Activated CD8-positive, alpha-beta memory T cell treated with anti-CD3 and anti-CD28 coated beads, Interleukin-2, amount 10 ng/mL, durations not matched to agents 7 days and 5 days (primary cell): ENCODE results near the gene EXD1. TPM values are rescaled to one million over a fixed set of nuclear protein-coding genes. Genes with fewer than 3 reads are reported as not detected.
"Not testable (repeated sequence)": the region's sequence is repeated elsewhere in the genome, so short reads cannot be mapped to it uniquely, and the experiment has no call there.

Source experiments
- ATAC-seq: fragments of 150-1000 bp; cut with Tn5 transposase; one replicate; pipeline ENCODE4 v1.10.0; 2021; ENCODE audit warnings: moderate library complexity
- CTCF ChIA-PET: fragments of 350-600 bp; sonication (Branson Sonifier 250); formaldehyde crosslinking; loops from one replicate; lab custom pipeline; 2021; ENCODE audit warnings: antibody characterized with exemption; lab: Charles Lee
- DNase-seq: peaks from one replicate; pipeline ENCODE4 v3.0.0-alpha.2; 2020
- H3K27ac Mint-ChIP-seq: one replicate; pipeline ENCODE4 v1.8.0; 2021; ENCODE audit warnings: mild to moderate bottlenecking, mixed read lengths
- H3K27me3 Mint-ChIP-seq: one replicate; pipeline ENCODE4 v1.8.0; 2021; ENCODE audit warnings: mixed read lengths
- H3K36me3 Mint-ChIP-seq: one replicate; pipeline ENCODE4 v1.8.0; 2021; ENCODE audit warnings: mild to moderate bottlenecking, mixed read lengths
- H3K4me1 Mint-ChIP-seq: one replicate; pipeline ENCODE4 v1.8.0; 2021; ENCODE audit warnings: mixed read lengths
- H3K4me3 Mint-ChIP-seq: one replicate; pipeline ENCODE4 v1.8.0; 2021; ENCODE audit warnings: mild to moderate bottlenecking, moderate library complexity, mixed read lengths
- H3K9me3 Mint-ChIP-seq: one replicate; pipeline ENCODE4 v1.8.0; 2022; ENCODE audit warnings: low read depth, mixed read lengths
- total RNA-seq, 2 experiments: library from RNA; stranded (reverse); gene quantifications; one replicate each; pipeline ENCODE4 v1.2.3, GENCODE V29; 2021

Gene EXD1
- total RNA-seq, 2 experiments from 2014 or later = not detected

- H3K4me1 Mint-ChIP-seq = peaks cover 15% of the 10 kb centered on the region
- no peaks in the 10 kb centered on the region for H3K9me3 Mint-ChIP-seq
- H3K36me3 Mint-ChIP-seq = no peaks in the 10 kb centered on the region
- H3K27me3 Mint-ChIP-seq = peaks cover 4% of the 10 kb centered on the region
- CTCF ChIA-PET = no interaction called here
- H3K4me3 Mint-ChIP-seq = no peak overlapping the region
- H3K27ac Mint-ChIP-seq = no peak overlapping the region
- ATAC-seq = no peak
- DNase-seq = no peak
Observed at GRCh38 chr15:41160639-41161315, 69.8 kb downstream of the EXD1 start.

GRCh38 chr15:41154412-41154811, 76.1 kb downstream of the EXD1 start:
- Mint-ChIP-seq H3K4me3 (no peak overlapping the region), H3K9me3 (no peaks in the 10 kb centered on the region), H3K27me3 (peaks cover 4% of the 10 kb centered on the region), H3K27ac (no peak overlapping the region), H3K36me3 (no peaks in the 10 kb centered on the region), H3K4me1 (peaks cover 24% of the 10 kb centered on the region)
- no peak for DNase-seq
- ATAC-seq = no peak
- CTCF ChIA-PET = interaction anchor here (0.7 kb wide), 1 partner anchor 13 kb away, joined by 3 read pairs; no protein-coding TSS in a partner anchor

- CTCF ChIA-PET = no interaction called here
- no peak for ATAC-seq
- H3K27me3 Mint-ChIP-seq = peaks cover 4% of the 10 kb centered on the region
Observed at GRCh38 chr15:41153733-41154132, 76.8 kb downstream of the EXD1 start.

DNA sequence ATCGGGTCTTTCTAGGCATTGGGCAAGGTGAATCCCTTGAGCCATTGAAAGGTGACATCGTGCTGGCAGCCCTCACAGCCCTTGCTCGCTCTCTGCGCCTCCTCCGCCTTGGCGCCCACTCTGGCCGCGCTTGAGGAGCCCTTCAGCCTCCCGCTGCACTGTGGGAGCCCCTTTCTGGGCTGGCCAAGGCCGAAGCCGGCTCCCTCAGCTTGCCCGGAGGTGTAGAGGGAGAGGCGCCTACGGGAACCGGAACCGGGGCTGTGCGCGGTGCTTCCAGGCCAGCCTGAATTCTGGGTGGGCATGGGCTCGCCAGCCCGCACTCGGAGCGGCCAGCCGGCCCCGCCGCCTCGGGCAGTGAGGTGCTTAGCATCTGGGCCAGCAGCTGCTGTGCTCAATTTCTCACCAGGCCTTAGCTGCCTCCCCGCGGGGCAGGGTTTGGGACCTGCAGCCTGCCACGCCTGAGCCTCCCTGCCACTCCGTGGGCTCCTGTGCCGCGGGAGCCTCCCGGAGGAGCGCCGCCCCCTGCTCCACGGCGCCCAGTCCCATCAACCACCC, 79.0 kb downstream of the EXD1 start:
- Mint-ChIP-seq H3K4me1 (peaks cover 24% of the 10 kb centered on the region), H3K9me3 (no peaks in the 10 kb centered on the region), H3K27me3 (peaks cover 4% of the 10 kb centered on the region), H3K36me3 (no peaks in the 10 kb centered on the region), H3K27ac (peak overlapping the region; percentile 83), H3K4me3 (no peak overlapping the region)
- DNase-seq = no peak
- CTCF ChIA-PET = interaction anchor here (0.8 to 1.1 kb wide), 2 partner anchors 36 to 186 kb away, joined by 3 read pairs; partner anchors contain the start of gene INO80
- ATAC-seq = no peak

More at GRCh38 chr15:41153733-41154132, 76.8 kb downstream of the EXD1 start:
- no peak for DNase-seq
- Mint-ChIP-seq H3K36me3 (no peaks in the 10 kb centered on the region), H3K4me3 (no peak overlapping the region), H3K9me3 (no peaks in the 10 kb centered on the region), H3K27ac (no peak overlapping the region), H3K4me1 (peaks cover 24% of the 10 kb centered on the region)

- ATAC-seq = peak; percentile 7
- Mint-ChIP-seq H3K4me1 (peaks cover 24% of the 10 kb centered on the region), H3K4me3 (no peak overlapping the region), H3K27me3 (peaks cover 4% of the 10 kb centered on the region), H3K36me3 (no peaks in the 10 kb centered on the region), H3K27ac (peak overlapping the region; percentile 83), H3K9me3 (no peaks in the 10 kb centered on the region)
- no peak for DNase-seq
- CTCF ChIA-PET = no interaction called here
Observed at GRCh38 chr15:41150279-41150678, 80.3 kb downstream of the EXD1 start.

GRCh38 chr15:41148065-41148464, 82.5 kb downstream of the EXD1 start:
- Mint-ChIP-seq H3K27me3 (peaks cover under 1% of the 10 kb centered on the region), H3K4me3 (no peak overlapping the region), H3K36me3 (no peaks in the 10 kb centered on the region), H3K4me1 (peaks cover 21% of the 10 kb centered on the region), H3K27ac (no peak overlapping the region), H3K9me3 (no peaks in the 10 kb centered on the region)
- DNase-seq (no peak), ATAC-seq (no peak)
- CTCF ChIA-PET = no interaction called here

DNA sequence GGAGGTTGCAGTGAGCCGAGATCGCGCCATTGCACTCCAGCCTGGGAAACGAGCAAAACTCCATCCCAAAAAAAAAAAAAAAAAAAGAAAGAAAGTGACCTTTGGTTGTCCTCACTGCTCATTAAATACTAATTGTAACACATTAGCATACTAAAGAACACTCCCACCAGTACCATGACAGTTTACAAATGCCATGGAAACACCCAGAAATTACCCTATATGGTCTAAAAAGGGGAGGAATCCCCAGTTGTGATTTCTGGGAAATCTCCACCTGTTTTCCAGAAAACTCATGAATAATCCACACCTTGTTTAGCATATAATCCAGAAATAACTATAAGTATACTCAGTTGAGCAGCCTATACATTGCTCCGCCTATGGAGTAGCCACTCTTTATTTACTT, 90.9 kb downstream of the EXD1 start:
- H3K9me3 Mint-ChIP-seq = no peaks in the 10 kb centered on the region

DNA sequence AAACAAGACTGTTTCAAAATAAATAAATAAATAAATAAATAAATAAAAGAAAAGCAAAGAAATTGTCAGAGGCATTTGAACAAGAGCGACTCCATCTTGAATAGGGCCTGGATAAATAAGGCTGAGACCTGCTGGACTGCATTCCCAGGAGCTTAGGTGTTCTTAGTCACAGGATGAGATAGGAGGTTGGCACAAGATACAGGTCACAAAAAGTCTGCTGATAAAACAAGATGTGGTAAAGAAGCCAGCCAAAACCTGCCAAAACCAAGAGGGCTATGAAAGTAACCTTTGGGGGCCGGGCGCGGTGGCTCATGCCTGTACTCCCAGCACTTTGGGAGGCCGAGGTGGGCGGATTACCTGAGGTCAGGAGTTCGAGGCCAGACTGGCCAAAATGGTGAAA, 91.4 kb downstream of the EXD1 start:
- H3K27me3 Mint-ChIP-seq, ATAC-seq, H3K4me3 Mint-ChIP-seq, H3K36me3 Mint-ChIP-seq, H3K9me3 Mint-ChIP-seq, H3K4me1 Mint-ChIP-seq, H3K27ac Mint-ChIP-seq, DNase-seq: not testable (repeated sequence)
- CTCF ChIA-PET = interaction anchor here (0.7 to 1.2 kb wide), 2 partner anchors 13 to 60 kb away, joined by 3 read pairs; no protein-coding TSS in a partner anchor

More for the DNA sequence above, 90.9 kb downstream of the EXD1 start:
- ATAC-seq (no peak), DNase-seq (no peak)
- Mint-ChIP-seq H3K27ac (no peak overlapping the region), H3K4me3 (no peak overlapping the region), H3K4me1 (peaks cover 2% of the 10 kb centered on the region), H3K27me3 (no peaks in the 10 kb centered on the region), H3K36me3 (no peaks in the 10 kb centered on the region)
- CTCF ChIA-PET = no interaction called here

DNA sequence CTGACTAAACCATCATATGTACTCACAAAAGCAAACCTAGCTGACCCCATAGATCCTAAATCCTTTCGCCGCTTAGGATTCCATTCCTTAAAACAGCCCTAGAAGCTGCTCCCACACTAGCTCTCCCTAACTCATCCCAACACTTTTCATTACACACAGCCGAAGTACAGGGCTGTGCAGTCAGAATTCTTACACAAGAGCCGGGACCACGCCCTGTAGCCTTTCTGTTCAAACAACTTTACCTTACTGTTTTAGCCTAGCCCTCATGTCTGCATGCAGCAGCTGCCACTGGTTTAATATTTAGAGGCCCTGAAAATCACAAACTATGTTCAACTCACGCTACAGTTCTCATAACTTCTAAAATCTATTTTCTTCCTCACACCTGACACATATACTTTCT, 95.0 kb downstream of the EXD1 start:
- H3K27me3 Mint-ChIP-seq = peaks cover 17% of the 10 kb centered on the region
- CTCF ChIA-PET, H3K36me3 Mint-ChIP-seq, DNase-seq, H3K9me3 Mint-ChIP-seq, ATAC-seq, H3K27ac Mint-ChIP-seq, H3K4me3 Mint-ChIP-seq, H3K4me1 Mint-ChIP-seq: not testable (repeated sequence)

- no peak for ATAC-seq
Observed at GRCh38 chr15:41133454-41133853, 97.1 kb downstream of the EXD1 start.

More at GRCh38 chr15:41133454-41133853, 97.1 kb downstream of the EXD1 start:
- Mint-ChIP-seq H3K4me3 (no peak overlapping the region), H3K4me1 (no peaks in the 10 kb centered on the region), H3K9me3 (no peaks in the 10 kb centered on the region), H3K27me3 (peaks cover 19% of the 10 kb centered on the region), H3K27ac (no peak overlapping the region), H3K36me3 (no peaks in the 10 kb centered on the region)
- CTCF ChIA-PET = no interaction called here
- DNase-seq = no peak

Other genes with a start within 250 kb of the EXD1 start
- 10 to 100 TPM; 25.8 to 30.8 TPM for gene INO80, start 114.5 kb downstream of the EXD1 start, total RNA-seq
- 10 to 100 TPM; 47.5 to 54.1 TPM for gene CHP1, start 511 bp upstream of the EXD1 start, total RNA-seq
- gene OIP5, start 101.8 kb upstream of the EXD1 start, total RNA-seq = 10 to 100 TPM; 21.1 to 21.2 TPM
- 100 to 1,000 TPM; 234 to 334 TPM for gene NUSAP1, start 102.1 kb upstream of the EXD1 start, total RNA-seq
- 10 to 100 TPM; 12.4 to 14.1 TPM for gene NDUFAF1, start 171.7 kb upstream of the EXD1 start, total RNA-seq
- gene RTF1, start 186.3 kb upstream of the EXD1 start, total RNA-seq = 10 to 100 TPM; 36.3 to 43.4 TPM